B cell (primary cell): ENCODE measurements around the gene RAD51B. TPM values are rescaled to one million over a fixed set of nuclear protein-coding genes. Genes with fewer than 3 reads are reported as not detected.

Source experiments
- ATAC-seq: fragments of 200-7000 bp; cut with Tn5 transposase; one replicate; pipeline ENCODE4 v1.10.0; 2021; ENCODE audit warnings: low read depth, mild to moderate bottlenecking, moderate number of reproducible peaks, moderate library complexity
- CTCF ChIA-PET: fragments of 350-600 bp; sonication (Branson Sonifier 250); formaldehyde crosslinking; loops from one replicate; lab custom pipeline; 2021; ENCODE audit warnings: antibody characterized with exemption, inconsistent platforms; lab: Charles Lee
- POLR2A ChIA-PET: fragments of 350-600 bp; sonication (Branson Sonifier 250); formaldehyde crosslinking; loops from one replicate; lab custom pipeline; 2021; ENCODE audit warnings: antibody characterized with exemption; lab: Charles Lee
- DNase-seq: peaks from one replicate; pipeline ENCODE4 v3.0.0; 2013
- H2AFZ ChIP-seq: 2 replicates; pipeline ENCODE4 v1.6.1; 2012; ENCODE audit warnings: mild to moderate bottlenecking, low read depth, low read length; ENCODE audit not compliant: insufficient read depth, poor library complexity, severe bottlenecking
- H3K27ac ChIP-seq, 2 donors: 1 replicate in 1 of 2; 2 replicates in 1 of 2; pipeline ENCODE4 v1.5.1; 2012 to 2013; ENCODE audit warnings: low read length in 2 of 2, mild to moderate bottlenecking in 2 of 2, moderate library complexity in 1 of 2
- H3K27me3 ChIP-seq, 4 experiments: fragments of 200-600 bp in 1 of 4; sonication (generic) in 1 of 4; replicated peaks in 1 of 4; 1 replicate in 2 of 4; 2 replicates in 2 of 4; pipeline versions ENCODE4 v1.6.1 to v1.7.0; 2013 to 2016; ENCODE audit warnings: low read length in 3 of 4, mild to moderate bottlenecking in 2 of 4, mixed read lengths in 1 of 4, moderate library complexity in 1 of 4; ENCODE audit not compliant: insufficient read depth in 4 of 4, control insufficient read depth in 3 of 4; ENCODE audit errors: control extremely low read depth in 1 of 4
- H3K36me3 ChIP-seq, 2 experiments: replicated peaks in 1 of 2; 1 replicate in 1 of 2; 2 replicates in 1 of 2; pipeline versions ENCODE4 v1.6.1 to v1.7.1; 2013; ENCODE audit warnings: low read length in 1 of 2; ENCODE audit not compliant: insufficient read depth in 2 of 2, control insufficient read depth in 1 of 2; ENCODE audit errors: control extremely low read depth in 1 of 2, extremely low read depth in 1 of 2
- H3K4me1 ChIP-seq, 2 donors: fragments of 200-600 bp in 1 of 2; sonication (generic) in 1 of 2; 1 replicate in 1 of 2; 2 replicates in 1 of 2; pipeline versions ENCODE4 v1.5.1 to v1.6.1; 2013 to 2017; ENCODE audit warnings: low read length in 2 of 2; ENCODE audit not compliant: control insufficient read depth in 2 of 2, insufficient read depth in 2 of 2
- H3K4me2 ChIP-seq: replicated peaks from 2 replicates; pipeline ENCODE3; 2012; ENCODE audit warnings: mild to moderate bottlenecking, low read depth, low read length; ENCODE audit not compliant: poor library complexity, severe bottlenecking
- H3K4me3 ChIP-seq, 5 experiments: fragments of 200-600 bp in 1 of 5; sonication (generic) in 1 of 5; 1 replicate in 3 of 5; 2 replicates in 2 of 5; pipeline versions ENCODE4 v1.5.1 to v1.7.0; 2011 to 2016; ENCODE audit warnings: low read length in 4 of 5, mild to moderate bottlenecking in 4 of 5, low read depth in 2 of 5, control low read depth in 1 of 5, moderate library complexity in 1 of 5; ENCODE audit not compliant: insufficient read depth in 1 of 5; ENCODE audit errors: control extremely low read depth in 1 of 5, extremely low read depth in 1 of 5
- H3K79me2 ChIP-seq: fragments of 200-600 bp; sonication (generic); one replicate; pipeline ENCODE4 v1.6.0; 2016; ENCODE audit warnings: low read length; ENCODE audit not compliant: control insufficient read depth, insufficient read depth
- H3K9ac ChIP-seq: fragments of 200-600 bp; sonication (generic); 2 replicates; pipeline ENCODE4 v1.6.1; 2017; ENCODE audit warnings: mild to moderate bottlenecking, low read length, moderate library complexity
- H3K9me3 ChIP-seq, 3 donors: one replicate each; pipeline versions ENCODE4 v1.6.1 to v1.7.1; 2013; ENCODE audit warnings: low read length in 2 of 3; ENCODE audit not compliant: control insufficient read depth in 2 of 3, insufficient read depth in 1 of 3; ENCODE audit errors: control extremely low read depth in 1 of 3
- H4K20me1 ChIP-seq: 2 replicates; pipeline ENCODE4 v1.6.0; 2012; ENCODE audit warnings: mild to moderate bottlenecking, low read length; ENCODE audit not compliant: insufficient read depth, control insufficient read depth, poor library complexity, severe bottlenecking
- H3K27ac Mint-ChIP-seq: one replicate; pipeline ENCODE4 v1.8.0; 2021; ENCODE audit warnings: mixed read lengths
- H3K27me3 Mint-ChIP-seq: one replicate; pipeline ENCODE4 v1.8.0; 2021; ENCODE audit warnings: mixed read lengths
- H3K4me1 Mint-ChIP-seq: one replicate; pipeline ENCODE4 v1.8.0; 2021; ENCODE audit warnings: mixed read lengths
- H3K4me3 Mint-ChIP-seq: one replicate; pipeline ENCODE4 v1.8.0; 2021; ENCODE audit warnings: mixed read lengths
- H3K9me3 Mint-ChIP-seq: one replicate; pipeline ENCODE4 v1.8.0; 2022; ENCODE audit warnings: mixed read lengths; ENCODE audit not compliant: insufficient read depth
- EZH2 ChIP-seq: IDR thresholded peaks from 2 replicates; pipeline ENCODE4 v1.6.1; 2012; ENCODE audit warnings: borderline replicate concordance, low read depth, mild to moderate bottlenecking, moderate library complexity, low read length; ENCODE audit not compliant: insufficient read depth, poor library complexity, severe bottlenecking
- WGBS: methylation state at CpG from one replicate; pipeline ENCODE4 v1.1.5; 2013; ENCODE audit warnings: missing lambda C conversion rate; ENCODE audit not compliant: insufficient coverage; 5-methylcytosine and 5-hydroxymethylcytosine counted together
- intact Hi-C: fragments of 100-400 bp; cut with micrococcal nuclease; formaldehyde crosslinking; loops from one replicate; pipeline ENCODE4 v1.10.0; 2022
- polyA plus RNA-seq: library from polyadenylated mRNA; depleted of rRNA; stranded (reverse); fragments of >200 nt; gene quantifications from 2 replicates; pipeline ENCODE4 v1.2.3, GENCODE V29; 2012
- total RNA-seq, 2 donors: library from RNA; stranded (reverse); fragments of 120-200 nt in 1 of 2; gene quantifications; 1 replicate in 1 of 2; 2 replicates in 1 of 2; pipeline versions ENCODE4 v1.2.3 to v1.2.4, GENCODE V29; 2013 to 2022
- TF ChIP-seq, protein P1 (sequence below): fragments of 200-600 bp; IDR thresholded peaks from one replicate; pipeline ENCODE4 v1.8.0; 2022; ENCODE audit warnings: antibody characterized with exemption, mild to moderate bottlenecking

The RAD51B gene
- total and polyA plus RNA-seq, 2 donors (not counting 1 experiment from before 2014, with no cell fraction given) = 6.5 to 60.6 TPM

DNA sequence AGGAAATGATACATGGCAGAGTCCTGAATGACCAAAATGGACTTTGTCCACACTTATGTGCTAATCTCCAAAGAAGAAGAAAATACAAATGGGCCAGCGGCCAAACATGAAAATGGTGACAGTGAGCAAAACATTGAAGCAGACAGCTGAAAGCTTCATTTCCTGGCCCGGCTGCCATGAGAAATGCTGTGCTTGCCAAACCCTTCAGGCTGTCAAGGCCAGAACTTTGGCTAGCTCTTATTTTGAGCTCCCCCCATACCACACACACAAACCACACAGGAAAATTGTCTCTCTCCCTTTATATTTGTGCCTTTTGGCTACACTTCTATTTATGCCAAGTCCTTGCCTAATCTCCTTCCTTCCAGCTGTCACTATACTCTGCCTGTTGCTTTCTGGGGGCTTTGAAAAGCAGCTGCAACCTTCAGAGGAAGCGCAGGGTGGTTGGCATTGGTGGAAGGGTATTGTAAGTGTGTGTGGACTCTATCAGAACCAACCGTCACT lies 323.8 kb downstream of the RAD51B start:
- Histone ChIP-seq H3K4me1 (no peaks in the 10 kb centered on the region), H3K9me3 (peaks cover 0 to 2% (median 2%) of the 10 kb centered on the region in 3 donors), H3K4me2 (no peak overlapping the region), H3K4me3 (no peak overlapping the region), H2AFZ (no peak overlapping the region), H4K20me1 (no peaks in the 10 kb centered on the region), H3K27ac (no peak overlapping the region), H3K36me3 (no peaks in the 10 kb centered on the region), H3K27me3 (no peaks in the 10 kb centered on the region), H3K9ac (no peak overlapping the region), H3K79me2 (no peaks in the 10 kb centered on the region)
- no peak for TF ChIP-seq EZH2
- TF ChIP-seq, protein P1, sequence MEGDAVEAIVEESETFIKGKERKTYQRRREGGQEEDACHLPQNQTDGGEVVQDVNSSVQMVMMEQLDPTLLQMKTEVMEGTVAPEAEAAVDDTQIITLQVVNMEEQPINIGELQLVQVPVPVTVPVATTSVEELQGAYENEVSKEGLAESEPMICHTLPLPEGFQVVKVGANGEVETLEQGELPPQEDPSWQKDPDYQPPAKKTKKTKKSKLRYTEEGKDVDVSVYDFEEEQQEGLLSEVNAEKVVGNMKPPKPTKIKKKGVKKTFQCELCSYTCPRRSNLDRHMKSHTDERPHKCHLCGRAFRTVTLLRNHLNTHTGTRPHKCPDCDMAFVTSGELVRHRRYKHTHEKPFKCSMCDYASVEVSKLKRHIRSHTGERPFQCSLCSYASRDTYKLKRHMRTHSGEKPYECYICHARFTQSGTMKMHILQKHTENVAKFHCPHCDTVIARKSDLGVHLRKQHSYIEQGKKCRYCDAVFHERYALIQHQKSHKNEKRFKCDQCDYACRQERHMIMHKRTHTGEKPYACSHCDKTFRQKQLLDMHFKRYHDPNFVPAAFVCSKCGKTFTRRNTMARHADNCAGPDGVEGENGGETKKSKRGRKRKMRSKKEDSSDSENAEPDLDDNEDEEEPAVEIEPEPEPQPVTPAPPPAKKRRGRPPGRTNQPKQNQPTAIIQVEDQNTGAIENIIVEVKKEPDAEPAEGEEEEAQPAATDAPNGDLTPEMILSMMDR = no peak
- ChIA-PET POLR2A (no interaction called here), CTCF (no interaction called here)
- intact Hi-C loops = no loop called here
- no peak overlapping the region for H3K4me3 Mint-ChIP-seq
- WGBS = 35% methylated on average over 2 of the region's 4 CpGs
- H3K4me1 Mint-ChIP-seq = no peaks in the 10 kb centered on the region
- no peaks in the 10 kb centered on the region for H3K27me3 Mint-ChIP-seq
- no peak overlapping the region for H3K27ac Mint-ChIP-seq
- no peak for DNase-seq
- peaks cover 4% of the 10 kb centered on the region for H3K9me3 Mint-ChIP-seq
- ATAC-seq = no peak

DNA sequence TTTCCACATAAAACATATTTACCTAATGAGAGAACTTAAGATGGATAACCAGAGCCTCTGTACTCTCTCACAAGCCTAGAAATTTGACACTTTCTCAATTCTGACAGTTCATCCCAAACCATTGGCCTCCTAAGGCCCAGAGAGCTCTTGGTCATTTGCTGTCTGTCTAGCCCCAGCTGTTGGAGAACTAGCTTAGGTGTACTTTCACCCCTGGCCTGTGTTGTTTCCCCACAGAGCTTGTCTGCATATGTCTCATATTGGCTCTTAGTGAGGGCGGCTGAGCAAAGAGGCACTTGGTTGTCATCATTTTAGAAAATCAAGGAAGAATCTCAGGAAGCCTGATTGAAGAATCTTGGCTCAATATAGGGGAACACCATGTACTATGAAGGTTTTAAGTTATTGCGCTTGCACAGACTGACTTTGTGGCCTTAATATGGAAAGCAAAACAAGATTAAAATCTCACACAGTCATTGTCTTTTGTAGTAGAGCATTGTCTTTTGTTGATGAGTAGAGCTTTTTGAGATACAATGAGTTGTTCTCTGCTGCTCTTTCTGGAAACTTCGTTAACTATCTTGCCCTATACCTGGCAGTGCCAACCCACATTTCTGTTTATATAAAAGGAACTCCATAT lies 324.6 kb downstream of the RAD51B start:
- DNase-seq = no peak
- intact Hi-C loops = no loop called here
- Mint-ChIP-seq H3K4me1 (no peaks in the 10 kb centered on the region), H3K27ac (no peak overlapping the region), H3K27me3 (no peaks in the 10 kb centered on the region), H3K9me3 (peaks cover 9% of the 10 kb centered on the region), H3K4me3 (no peak overlapping the region)
- H3K27ac ChIP-seq = no peak overlapping the region
- 83% methylated on average over 1 of the region's 3 CpGs for WGBS
- H3K4me2 ChIP-seq = no peak overlapping the region
- no peaks in the 10 kb centered on the region for H3K4me1 ChIP-seq
- H3K79me2 ChIP-seq = no peaks in the 10 kb centered on the region
- no peak overlapping the region for H3K4me3 ChIP-seq
- peaks cover 0 to 6% (median 5%) of the 10 kb centered on the region in 3 donors for H3K9me3 ChIP-seq
- no peak for ATAC-seq
- H4K20me1 ChIP-seq = no peaks in the 10 kb centered on the region
- no peaks in the 10 kb centered on the region for H3K36me3 ChIP-seq
- ChIA-PET CTCF (interaction anchor here (0.6 kb wide), 1 partner anchor 303 kb away, joined by 3 read pairs; no protein-coding TSS in a partner anchor), POLR2A (no interaction called here)
- TF ChIP-seq, protein P1 = no peak
- TF ChIP-seq EZH2 = no peak
- H3K9ac ChIP-seq = no peak overlapping the region
- H3K27me3 ChIP-seq = no peaks in the 10 kb centered on the region
- H2AFZ ChIP-seq = no peak overlapping the region
